IMR-90 (cell line): ENCODE measurements around the gene GOLGA6A. TPM values are rescaled to one million over a fixed set of nuclear protein-coding genes. Genes with fewer than 3 reads are reported as not detected.
"Not testable (repeated sequence)": the region's sequence is repeated elsewhere in the genome, so short reads cannot be mapped to it uniquely, and the experiment has no call there.

ENCODE experiments used
- ATAC-seq: fragments of 200-7000 bp; cut with Tn5 transposase; 2 replicates; pipeline ENCODE4 v1.9.1; 2020; ENCODE audit warnings: low read depth, mild to moderate bottlenecking, moderate library complexity
- BruUV-seq: library from RNA; stranded (reverse); fragments of 400-500 nt; replicated peaks from 2 replicates; lab custom pipeline; 2021; lab: Mats Ljungman, UMichigan
- CTCF ChIA-PET: fragments of 300-600 bp; formaldehyde crosslinking; extraction: SDS; loops from one replicate; lab custom pipeline; 2021; ENCODE audit warnings: antibody characterized with exemption; lab: Yijun Ruan, JAX
- POLR2A ChIA-PET: fragments of 300-600 bp; sonication (Branson Sonifier 250); formaldehyde crosslinking; loops from one replicate; lab custom pipeline; 2022; ENCODE audit warnings: antibody characterized with exemption; ENCODE audit not compliant: unreplicated experiment; lab: Charles Lee
- DNase-seq: peaks from one replicate; pipeline ENCODE4 v3.0.0; 2013
- H2AFZ ChIP-seq: replicated peaks from 2 replicates; pipeline ENCODE3; 2013; ENCODE audit warnings: low read length, mild to moderate bottlenecking; ENCODE audit not compliant: poor library complexity
- H2AK5ac ChIP-seq: 2 replicates; pipeline ENCODE4 v1.6.1; 2013; ENCODE audit warnings: low read depth, low read length, inconsistent platforms
- H2AK9ac ChIP-seq: replicated peaks from 2 replicates; pipeline ENCODE3; 2013; ENCODE audit warnings: mild to moderate bottlenecking, low read depth, low read length, moderate library complexity; ENCODE audit not compliant: poor library complexity
- H2BK120ac ChIP-seq: 2 replicates; pipeline ENCODE4 v1.6.1; 2013; ENCODE audit warnings: low read depth, low read length, inconsistent platforms
- H2BK15ac ChIP-seq: 3 replicates; pipeline ENCODE4 v1.6.1; 2013; ENCODE audit warnings: low read depth, low read length, inconsistent platforms
- H2BK20ac ChIP-seq: 2 replicates; pipeline ENCODE4 v1.6.1; 2013; ENCODE audit warnings: low read depth, mild to moderate bottlenecking, inconsistent platforms, low read length, moderate library complexity
- H2BK5ac ChIP-seq: 2 replicates; pipeline ENCODE4 v1.6.1; 2013; ENCODE audit warnings: mild to moderate bottlenecking, low read depth, low read length, inconsistent platforms; ENCODE audit not compliant: poor library complexity, severe bottlenecking
- H3K14ac ChIP-seq: replicated peaks from 2 replicates; pipeline ENCODE4 v1.6.1; 2013; ENCODE audit warnings: low read depth, low read length, inconsistent platforms
- H3K18ac ChIP-seq: 2 replicates; pipeline ENCODE4 v1.6.1; 2013; ENCODE audit warnings: low read depth, low read length, control low read depth
- H3K23ac ChIP-seq: 2 replicates; pipeline ENCODE4 v1.6.1; 2013; ENCODE audit warnings: low read depth, low read length, inconsistent platforms
- H3K27ac ChIP-seq: 2 replicates; pipeline ENCODE4 v1.5.1; 2013; ENCODE audit warnings: mild to moderate bottlenecking, control low read depth, low read length; ENCODE audit not compliant: insufficient read depth
- H3K27me3 ChIP-seq: 2 replicates; pipeline ENCODE4 v1.6.1; 2013; ENCODE audit warnings: low read length; ENCODE audit not compliant: control insufficient read depth, insufficient read depth
- H3K36me3 ChIP-seq: 2 replicates; pipeline ENCODE4 v1.6.1; 2013; ENCODE audit warnings: low read length, mixed read lengths; ENCODE audit not compliant: control insufficient read depth, insufficient read depth
- H3K4ac ChIP-seq: 2 replicates; pipeline ENCODE4 v1.6.1; 2013; ENCODE audit warnings: low read depth, low read length, inconsistent platforms
- H3K4me1 ChIP-seq: 2 replicates; pipeline ENCODE4 v1.6.1; 2013; ENCODE audit warnings: low read length, mixed read lengths; ENCODE audit not compliant: control insufficient read depth, insufficient read depth
- H3K4me2 ChIP-seq: 2 replicates; pipeline ENCODE4 v1.6.1; 2013; ENCODE audit warnings: low read depth, mild to moderate bottlenecking, control low read depth, low read length, moderate library complexity
- H3K4me3 ChIP-seq: 2 replicates; pipeline ENCODE4 v1.5.1; 2013; ENCODE audit warnings: low read depth, mild to moderate bottlenecking, control low read depth, low read length, moderate library complexity; ENCODE audit not compliant: insufficient read depth
- H3K56ac ChIP-seq: 2 replicates; pipeline ENCODE4 v1.6.1; 2013; ENCODE audit warnings: low read length, inconsistent platforms; ENCODE audit not compliant: insufficient read depth; ENCODE audit errors: extremely low read depth
- H3K79me1 ChIP-seq, 2 experiments: 2 replicates each; pipeline ENCODE4 v1.6.1; 2013; ENCODE audit warnings: low read length in 2 of 2, inconsistent platforms in 1 of 2, low read depth in 1 of 2
- H3K9ac ChIP-seq: 2 replicates; pipeline ENCODE4 v1.6.1; 2013; ENCODE audit warnings: low read depth, low read length, control low read depth
- H3K9me1 ChIP-seq: 2 replicates; pipeline ENCODE4 v1.6.1; 2013; ENCODE audit warnings: low read length, inconsistent platforms; ENCODE audit not compliant: insufficient read depth
- H3K9me3 ChIP-seq: 2 replicates; pipeline ENCODE4 v1.6.1; 2013; ENCODE audit warnings: low read length; ENCODE audit not compliant: control insufficient read depth, insufficient read depth
- H4K20me1 ChIP-seq: 2 replicates; pipeline ENCODE4 v1.6.1; 2013; ENCODE audit warnings: low read length, inconsistent platforms; ENCODE audit not compliant: insufficient read depth
- H4K5ac ChIP-seq: 2 replicates; pipeline ENCODE4 v1.6.1; 2013; ENCODE audit warnings: mild to moderate bottlenecking, low read depth, low read length, control low read depth
- H4K8ac ChIP-seq, 2 experiments: 2 replicates each; pipeline ENCODE4 v1.6.1; 2013; ENCODE audit warnings: low read depth in 2 of 2, low read length in 2 of 2, control low read depth in 1 of 2, inconsistent platforms in 1 of 2
- H4K91ac ChIP-seq: 2 replicates; pipeline ENCODE4 v1.6.1; 2013; ENCODE audit warnings: low read depth, low read length, inconsistent platforms; ENCODE audit not compliant: insufficient read depth
- BHLHE40 ChIP-seq: fragments of 150-350 bp; IDR thresholded peaks from 2 replicates; pipeline ENCODE4 v1.6.1; 2016; ENCODE audit warnings: mild to moderate bottlenecking, low read depth, low read length
- FOS ChIP-seq: fragments of 150-350 bp; IDR thresholded peaks from 2 replicates; pipeline ENCODE4 v1.6.1; 2016; ENCODE audit warnings: low read depth, low read length
- MAZ ChIP-seq: IDR thresholded peaks from 2 replicates; pipeline ENCODE4 v1.6.1; 2012; ENCODE audit warnings: low read depth, mild to moderate bottlenecking, low read length, improper control_type of control experiment, moderate library complexity, borderline replicate concordance
- USF2 ChIP-seq: fragments of 150-350 bp; IDR thresholded peaks from 2 replicates; pipeline ENCODE4 v1.6.1; 2017; ENCODE audit warnings: mild to moderate bottlenecking, antibody characterized with exemption, low read length, low read depth
- WGBS, 2 experiments: methylation state at CpG; one replicate each; pipeline versions ENCODE4 v1.1.5 to v1.1.7; 2013; ENCODE audit warnings: missing lambda C conversion rate in 2 of 2; ENCODE audit not compliant: insufficient read length in 1 of 2; ENCODE audit errors: extremely low coverage in 2 of 2; 5-methylcytosine and 5-hydroxymethylcytosine counted together
- dilution Hi-C: fragments of 300-500 bp; cut with HindIII; formaldehyde crosslinking; loops from one replicate; pipeline ENCODE4 v1.14.3; 2018; ENCODE audit warnings: low sequenced_read_pairs; ENCODE audit not compliant: unreplicated experiment
- in situ Hi-C: fragments of 300-500 bp; cut with MboI; formaldehyde crosslinking; loops from 3 replicates; pipeline ENCODE4 v1.14.3; 2019; ENCODE audit warnings: low sequenced_read_pairs, inconsistent platforms, mixed read lengths
- intact Hi-C: fragments of 100-400 bp; cut with micrococcal nuclease; formaldehyde crosslinking; loops from 2 replicates; pipeline ENCODE4 v1.10.0; 2022
- polyA plus RNA-seq, 3 experiments: library from polyadenylated mRNA; depleted of rRNA; stranded (reverse); fragments of >200 nt; gene quantifications; 2 replicates each; pipeline ENCODE4 v1.2.3, GENCODE V29; 2012; ENCODE audit warnings: low replicate concordance in 1 of 3
- total RNA-seq: library from RNA; depleted of rRNA; stranded (reverse); fragments of >200 nt; gene quantifications from 2 replicates; pipeline ENCODE4 v1.2.3, GENCODE V29; 2012

The GOLGA6A gene
- total and polyA plus RNA-seq, 2 of the 4 experiments (the other 2 are of a cell fraction), result not detected

GRCh38 chr15:74099963-74100733 lies 17.8 kb upstream of the GOLGA6A start:
- H2BK5ac ChIP-seq, result not testable (repeated sequence)
- H3K27ac ChIP-seq, result peak overlapping the region; percentile 46; the same call in 1 of the 2 replicates
- H3K9ac ChIP-seq, result 0 out of 2 replicates have a peak overlapping the region, but pooled peaks have one; percentile 49

GRCh38 chr15:74096753-74097474 lies 14.6 kb upstream of the GOLGA6A start:
- H3K56ac ChIP-seq, H4K5ac ChIP-seq, H3K4ac ChIP-seq, H2AK9ac ChIP-seq, H3K18ac ChIP-seq, H2BK120ac ChIP-seq, dilution Hi-C loops, H4K20me1 ChIP-seq, H2BK20ac ChIP-seq, H4K91ac ChIP-seq, H3K9me1 ChIP-seq, H2BK5ac ChIP-seq, H3K27me3 ChIP-seq, H3K36me3 ChIP-seq, H2AK5ac ChIP-seq, H3K23ac ChIP-seq, in situ Hi-C loops, H2BK15ac ChIP-seq, H3K9me3 ChIP-seq, DNase-seq, H4K8ac ChIP-seq, H3K4me1 ChIP-seq, H3K27ac ChIP-seq, POLR2A ChIA-PET, ATAC-seq, CTCF ChIA-PET, H3K4me2 ChIP-seq, H3K14ac ChIP-seq, intact Hi-C loops, H3K4me3 ChIP-seq, H3K9ac ChIP-seq, H2AFZ ChIP-seq, H3K79me1 ChIP-seq, BruUV-seq: not testable (repeated sequence)
- WGBS, 2 experiments, result no CpG with 5 or more reads among the region's 27 CpGs

More at GRCh38 chr15:74099963-74100733, 17.8 kb upstream of the GOLGA6A start:
- H2AK9ac ChIP-seq, H3K56ac ChIP-seq, H4K91ac ChIP-seq, H3K79me1 ChIP-seq, H3K23ac ChIP-seq, H3K27me3 ChIP-seq, POLR2A ChIA-PET, BruUV-seq, H2AK5ac ChIP-seq, H3K36me3 ChIP-seq, H3K18ac ChIP-seq, H2BK20ac ChIP-seq, H3K4me1 ChIP-seq, H4K20me1 ChIP-seq, H2BK15ac ChIP-seq, H2BK120ac ChIP-seq, intact Hi-C loops, H3K9me3 ChIP-seq, H3K9me1 ChIP-seq, H3K14ac ChIP-seq, dilution Hi-C loops: not testable (repeated sequence)
- H4K5ac ChIP-seq, result peak overlapping the region; percentile 70; the same call in 1 of the 2 replicates
- in situ Hi-C loops, result loop anchor here (25.0 kb wide), 1 partner anchor 1463 kb away; no protein-coding TSS in a partner anchor
- H3K4me2 ChIP-seq, result peak overlapping the region; percentile 66
- no CpG with 5 or more reads among the region's 45 CpGs for WGBS, 2 experiments
- H3K4ac ChIP-seq, result peak overlapping the region; percentile 72; the same call in 1 of the 2 replicates
- H3K4me3 ChIP-seq, result peak overlapping the region; percentile 40
- CTCF ChIA-PET, result interaction anchor here (0.6 kb wide), 1 partner anchor 773 kb away, joined by 3 read pairs; no protein-coding TSS in a partner anchor
- TF ChIP-seq USF2, result peak; percentile 90
- peak; percentile 41; the same call in 1 of the 2 replicates for TF ChIP-seq BHLHE40
- peak; percentile 36; the same call in 1 of the 2 replicates for TF ChIP-seq MAZ
- TF ChIP-seq FOS, result peak; percentile 18; the same call in 1 of the 2 replicates
- H4K8ac ChIP-seq, result peak overlapping the region; percentile 74 to 99
- H2AFZ ChIP-seq, result peak overlapping the region; percentile 92
- DNase-seq, result peak; percentile 88
- ATAC-seq, result peak; percentile 99
